ENCODE measurements around the gene MCTP1.

The MCTP1 gene

GRCh38 chr5:94689908-94690307, 595.0 kb downstream of the MCTP1 start:
- no peak for DNase-seq

- DNase-seq = no peak
These were observed 601.9 kb downstream of the MCTP1 start for GRCh38 chr5:94682814-94683520.

DNA sequence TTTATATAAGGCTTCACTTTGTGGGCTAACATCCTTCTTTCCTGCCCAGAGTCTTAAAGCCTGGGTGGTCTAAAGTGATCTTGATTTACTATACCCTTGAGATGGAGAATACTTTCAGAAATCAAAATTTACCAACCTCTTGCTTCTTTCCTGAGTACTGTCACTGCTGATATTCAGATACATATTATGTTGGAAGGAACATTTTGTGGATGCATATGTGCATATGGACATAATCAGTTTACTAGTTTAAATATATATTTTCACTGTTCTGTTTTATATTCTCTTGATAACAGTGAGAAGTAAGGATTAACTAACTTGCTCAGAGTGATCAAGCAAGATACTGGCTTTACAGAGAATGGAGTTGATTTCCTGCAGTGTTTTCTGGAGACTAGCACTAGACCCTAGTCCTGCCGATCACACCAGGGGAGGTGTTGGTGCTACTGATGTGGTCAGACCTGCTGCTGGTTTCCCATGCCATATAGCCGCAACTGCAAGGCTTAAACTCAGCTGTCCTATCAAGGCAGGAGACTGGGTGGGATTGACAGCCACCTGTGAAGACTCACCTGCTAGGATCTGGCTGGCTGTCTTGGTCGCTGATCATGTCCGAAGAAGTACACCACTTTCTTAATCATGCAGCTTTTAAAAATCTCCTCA, 608.8 kb downstream of the MCTP1 start:
- DNase-seq = no peak

- no peak for DNase-seq
These were observed 610.2 kb downstream of the MCTP1 start for GRCh38 chr5:94674490-94675382.

DNA sequence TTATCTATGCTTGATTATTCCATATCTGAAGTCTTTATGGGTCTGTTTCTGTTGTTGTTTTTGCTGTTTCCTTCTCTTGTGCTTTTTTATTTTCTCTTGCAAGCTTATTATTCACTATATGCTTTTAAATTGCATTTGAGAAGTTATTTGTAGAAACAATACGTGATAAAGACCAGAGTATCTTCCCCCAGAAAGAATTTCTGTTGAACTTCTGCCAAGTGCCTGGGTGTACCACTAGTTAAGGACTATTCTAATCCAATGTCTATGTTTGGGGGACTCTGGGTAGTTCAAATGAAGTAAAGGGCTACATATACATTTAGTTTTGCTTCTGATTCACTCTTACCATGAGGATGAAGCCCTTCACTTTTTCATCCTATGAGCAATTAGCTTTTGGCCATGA, 612.1 kb downstream of the MCTP1 start:
- DNase-seq = no peak

GRCh38 chr5:94670726-94671125, 614.2 kb downstream of the MCTP1 start:
- no peak for DNase-seq

- DNase-seq = no peak
These were observed 617.0 kb downstream of the MCTP1 start for GRCh38 chr5:94667937-94668336.

DNA sequence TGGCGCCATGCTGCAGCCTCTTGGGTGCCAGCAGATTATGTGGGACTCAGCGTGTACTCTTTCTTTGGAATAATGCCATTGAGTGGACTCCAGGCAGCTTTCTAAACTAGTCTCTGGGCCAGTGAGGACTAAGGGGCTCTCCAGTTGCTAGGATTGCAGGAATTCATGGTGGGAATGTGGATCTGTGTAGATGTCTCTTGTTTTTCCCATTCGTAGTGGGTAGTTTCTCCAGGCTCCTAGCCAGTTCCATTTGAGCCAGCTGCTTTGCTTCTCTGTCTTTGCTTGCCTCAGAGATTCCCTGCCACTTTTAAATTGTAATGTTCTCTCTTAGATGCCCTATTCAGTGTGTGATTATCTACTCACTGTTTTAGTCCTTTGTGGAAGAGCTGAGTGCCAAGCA, 623.8 kb downstream of the MCTP1 start:
- DNase-seq = no peak

DNA sequence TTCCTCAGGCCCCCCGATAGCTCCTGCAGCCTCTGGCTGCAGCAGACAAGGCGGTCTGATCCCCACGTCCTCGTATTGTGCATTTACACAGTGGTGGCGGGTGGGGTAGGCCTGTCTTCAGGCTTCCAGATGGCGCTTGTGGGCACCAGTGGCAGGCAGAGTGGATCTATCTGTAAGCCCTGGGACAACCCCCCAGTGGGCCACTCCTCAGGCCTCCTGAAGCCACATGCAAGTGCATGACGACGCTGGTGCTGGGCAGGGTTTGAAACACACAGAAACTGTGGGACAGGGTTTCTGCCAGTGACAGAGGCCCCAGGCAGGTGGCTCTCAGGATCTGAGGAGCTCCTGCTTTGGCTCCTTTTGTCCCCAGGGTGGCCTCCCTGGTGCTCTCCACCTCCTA, 624.4 kb downstream of the MCTP1 start:
- no peak for DNase-seq

DNA sequence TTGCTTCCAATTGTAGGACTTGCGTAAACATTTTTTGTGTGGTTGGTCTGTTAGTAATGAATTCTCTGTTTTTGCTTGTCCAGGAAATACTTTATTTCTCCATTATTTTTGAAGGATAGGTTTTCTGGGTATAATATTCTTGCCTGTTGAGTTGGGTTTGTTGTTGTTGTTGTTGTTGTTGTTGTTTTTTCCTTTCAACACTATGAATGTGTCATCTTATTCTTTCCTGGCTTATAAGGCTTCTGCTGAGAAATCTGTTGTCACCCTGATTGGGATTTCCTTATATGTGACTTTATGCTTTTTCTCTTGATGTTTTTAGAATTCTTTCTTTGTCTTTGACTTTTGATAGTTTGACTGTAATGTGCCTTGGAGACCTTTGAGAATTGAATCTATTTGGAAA, 626.6 kb downstream of the MCTP1 start:
- DNase-seq = no peak
